Endothelial cell of umbilical vein (primary cell): ENCODE measurements around the gene RIMKLB. TPM values are rescaled to one million over a fixed set of nuclear protein-coding genes. Genes with fewer than 3 reads are reported as not detected.

ENCODE experiments used
- BruUV-seq: library from RNA; stranded (reverse); fragments of 400-500 nt; replicated peaks from 2 replicates; lab custom pipeline; 2021; lab: Mats Ljungman, UMichigan
- CTCF ChIA-PET: fragments of 300-600, 350-600 bp; sonication (Branson Sonifier 250); formaldehyde crosslinking; loops from one replicate; lab custom pipeline; 2021; ENCODE audit warnings: antibody characterized with exemption, inconsistent platforms; lab: Charles Lee
- POLR2A ChIA-PET: fragments of 300-600, 350-600 bp; sonication (Branson Sonifier 250); formaldehyde crosslinking; loops from one replicate; lab custom pipeline; 2021; ENCODE audit warnings: antibody characterized with exemption, inconsistent platforms; lab: Charles Lee
- DNase-seq: peaks from one replicate; pipeline ENCODE4 v3.0.0-alpha.2; 2011; ENCODE audit warnings: low read depth, low spot score
- FAIRE-seq: peaks from 2 replicates; lab custom pipeline; 2011; peaks lifted over from hg19 to GRCh38; lab: Jason Lieb, UNC
- H2AFZ ChIP-seq: 2 replicates; pipeline ENCODE4 v1.6.0; 2012; ENCODE audit warnings: low read depth, low read length, control low read depth, inconsistent platforms
- H3K27ac ChIP-seq: 2 replicates; pipeline ENCODE4 v1.5.1; 2011; ENCODE audit warnings: low read depth, mild to moderate bottlenecking, control low read depth, low read length, moderate library complexity; ENCODE audit not compliant: insufficient read depth
- H3K27me3 ChIP-seq, 2 experiments: 2 replicates each; pipeline versions ENCODE4 v1.6.0 to v1.6.1; 2011; ENCODE audit warnings: low read length in 2 of 2, mixed read lengths in 1 of 2; ENCODE audit not compliant: control insufficient read depth in 2 of 2, insufficient read depth in 2 of 2
- H3K36me3 ChIP-seq, 2 experiments: 2 replicates in 1 of 2; 3 replicates in 1 of 2; pipeline ENCODE4 v1.5.1; 2011; ENCODE audit warnings: low read length in 2 of 2, mild to moderate bottlenecking in 1 of 2, moderate library complexity in 1 of 2; ENCODE audit not compliant: control insufficient read depth in 2 of 2, insufficient read depth in 2 of 2; ENCODE audit errors: extremely low read depth in 1 of 2
- H3K4me1 ChIP-seq: 3 replicates; pipeline ENCODE4 v1.5.1; 2011; ENCODE audit warnings: mild to moderate bottlenecking, low read length; ENCODE audit not compliant: control insufficient read depth, insufficient read depth; ENCODE audit errors: extremely low read depth
- H3K4me2 ChIP-seq: 2 replicates; pipeline ENCODE4 v1.6.1; 2011; ENCODE audit warnings: low read length, control low read depth, mixed read lengths; ENCODE audit not compliant: insufficient read depth
- H3K4me3 ChIP-seq, 3 experiments: fragments of 200-600 bp in 1 of 3; sonication (generic), shearing (Covaris generic) in 1 of 3; replicated peaks in 1 of 3; 2 replicates each; pipeline ENCODE4 v1.5.1; 2011 to 2016; ENCODE audit warnings: control low read depth in 3 of 3, low read length in 3 of 3, mild to moderate bottlenecking in 2 of 3, inconsistent platforms in 1 of 3, low read depth in 1 of 3, moderate library complexity in 1 of 3; ENCODE audit not compliant: insufficient read depth in 1 of 3
- H3K79me2 ChIP-seq: 2 replicates; pipeline ENCODE4 v1.6.0; 2012; ENCODE audit warnings: low read length, inconsistent platforms; ENCODE audit not compliant: control insufficient read depth, insufficient read depth
- H3K9ac ChIP-seq: replicated peaks from 2 replicates; pipeline ENCODE3; 2011; ENCODE audit warnings: low read length, control low read depth; ENCODE audit not compliant: insufficient read depth; ENCODE audit errors: extremely low read depth
- H3K9me1 ChIP-seq: replicated peaks from 3 replicates; pipeline ENCODE4 v1.6.0; 2011; ENCODE audit warnings: mild to moderate bottlenecking, low read length; ENCODE audit not compliant: control insufficient read depth, insufficient read depth; ENCODE audit errors: extremely low read depth
- H3K9me3 ChIP-seq: replicated peaks from 2 replicates; pipeline ENCODE4 v1.5.1; 2012; ENCODE audit warnings: low read length, inconsistent platforms; ENCODE audit not compliant: control insufficient read depth, insufficient read depth
- H4K20me1 ChIP-seq: replicated peaks from 2 replicates; pipeline ENCODE3; 2011; ENCODE audit warnings: mild to moderate bottlenecking, low read length; ENCODE audit not compliant: control insufficient read depth, insufficient read depth; ENCODE audit errors: extremely low read depth
- EZH2 ChIP-seq: IDR thresholded peaks from 2 replicates; pipeline ENCODE4 v1.6.1; 2012; ENCODE audit warnings: borderline replicate concordance, low read depth, mild to moderate bottlenecking, moderate library complexity, low read length, inconsistent platforms; ENCODE audit not compliant: severe bottlenecking
- FOS ChIP-seq: IDR thresholded peaks from 2 replicates; pipeline ENCODE4 v1.6.1; 2011; ENCODE audit warnings: mild to moderate bottlenecking, low read length, moderate library complexity, borderline replicate concordance; ENCODE audit not compliant: insufficient read depth
- GATA2 ChIP-seq: IDR thresholded peaks from 2 replicates; pipeline ENCODE4 v1.7.0; 2011; ENCODE audit warnings: low read depth, mild to moderate bottlenecking, moderate library complexity, mixed read lengths, low read length; ENCODE audit not compliant: insufficient read length, insufficient read depth
- JUN ChIP-seq: IDR thresholded peaks from 2 replicates; pipeline ENCODE4 v1.6.1; 2011; ENCODE audit warnings: borderline replicate concordance, low read depth; ENCODE audit not compliant: insufficient read length, insufficient read depth
- MYC ChIP-seq: IDR thresholded peaks from one replicate; pipeline ENCODE4 v1.6.1; 2011; ENCODE audit warnings: mild to moderate bottlenecking, low read depth, low read length
- POLR2A ChIP-seq: IDR thresholded peaks from 2 replicates; pipeline ENCODE4 v1.6.1; 2012; ENCODE audit warnings: low read depth, mild to moderate bottlenecking, control low read depth, low read length
- POLR2AphosphoS5 ChIP-seq: IDR thresholded peaks from 2 replicates; pipeline ENCODE4 v1.6.1; 2012; ENCODE audit warnings: low read depth, mild to moderate bottlenecking, control low read depth, low read length, moderate library complexity; ENCODE audit not compliant: insufficient read depth
- dilution Hi-C: fragments of 300-500 bp; cut with MboI; formaldehyde crosslinking; loops from one replicate; pipeline ENCODE4 v1.15.0; 2019; ENCODE audit warnings: low sequenced_read_pairs; ENCODE audit not compliant: extremely low pct_ligation_motif_present
- intact Hi-C: fragments of 100-400 bp; cut with micrococcal nuclease; formaldehyde crosslinking; loops from one replicate; pipeline ENCODE4 v1.10.0; 2022
- polyA plus RNA-seq, 4 experiments: library from polyadenylated mRNA; depleted of rRNA in 3 of 4; stranded (reverse) in 3 of 4; unstranded in 1 of 4; fragments of >200 nt; gene quantifications; 2 replicates each; pipeline versions ENCODE4 v1.2.1 to v1.2.3, GENCODE V29; 2011 to 2012; ENCODE audit warnings: missing spikeins in 1 of 4
- total RNA-seq: library from RNA; stranded (reverse); gene quantifications from 2 replicates; pipeline ENCODE4 v1.2.3, GENCODE V29; 2021
- TF ChIP-seq, protein P1 (sequence below), 2 donors: IDR thresholded peaks; 1 replicate in 1 of 2; 2 replicates in 1 of 2; pipeline ENCODE4 v1.5.1; 2011; ENCODE audit warnings: low read length in 2 of 2, mild to moderate bottlenecking in 2 of 2, moderate library complexity in 2 of 2, control low read depth in 1 of 2, inconsistent platforms in 1 of 2, low read depth in 1 of 2; ENCODE audit not compliant: insufficient read depth in 1 of 2; ENCODE audit errors: extremely low read depth in 1 of 2
- TF ChIP-seq, protein P2 (sequence below): IDR thresholded peaks from 2 replicates; pipeline ENCODE4 v1.6.1; 2011; ENCODE audit not compliant: insufficient read depth, insufficient read length

RIMKLB gene
- total and polyA plus RNA-seq, 2 donors (not counting 3 experiments of a cell fraction or from before 2014, with no cell fraction given): 35.5 to 64.3 TPM

DNA sequence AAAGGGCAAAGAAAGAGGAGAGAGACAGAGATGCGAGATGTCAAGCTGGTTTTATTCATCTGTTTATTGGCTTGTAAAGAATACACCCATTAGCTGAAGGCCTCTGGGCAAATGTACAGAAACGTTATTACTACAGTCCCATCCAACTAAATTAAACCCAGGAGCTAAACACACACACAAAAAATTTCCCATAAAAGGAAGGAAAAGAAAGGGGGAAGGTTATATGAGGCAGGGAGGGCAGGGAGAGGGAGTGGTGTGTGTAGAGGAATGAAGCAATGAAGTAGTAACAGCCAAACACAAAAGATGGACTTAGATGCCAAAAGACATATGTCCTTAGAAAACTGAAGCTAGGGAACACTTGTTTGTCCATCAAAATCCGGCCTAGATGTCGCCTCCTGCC is 32.0 kb upstream of the RIMKLB start:
- Histone ChIP-seq H3K27ac (no peak overlapping the region), H3K36me3 (no peaks in the 10 kb centered on the region), H2AFZ (no peak overlapping the region), H3K4me3 (no peak overlapping the region), H3K4me1 (no peaks in the 10 kb centered on the region), H4K20me1 (no peaks in the 10 kb centered on the region), H3K9me3 (no peaks in the 10 kb centered on the region), H3K27me3 (peaks cover 2 to 9% of the 10 kb centered on the region in 2 experiments), H3K4me2 (no peak overlapping the region), H3K9me1 (no peaks in the 10 kb centered on the region), H3K9ac (no peak overlapping the region), H3K79me2 (no peaks in the 10 kb centered on the region)
- TF ChIP-seq POLR2A (no peak), GATA2 (no peak), JUN (no peak), EZH2 (no peak), POLR2AphosphoS5 (no peak), FOS (no peak), MYC (no peak)
- TF ChIP-seq, protein P1, sequence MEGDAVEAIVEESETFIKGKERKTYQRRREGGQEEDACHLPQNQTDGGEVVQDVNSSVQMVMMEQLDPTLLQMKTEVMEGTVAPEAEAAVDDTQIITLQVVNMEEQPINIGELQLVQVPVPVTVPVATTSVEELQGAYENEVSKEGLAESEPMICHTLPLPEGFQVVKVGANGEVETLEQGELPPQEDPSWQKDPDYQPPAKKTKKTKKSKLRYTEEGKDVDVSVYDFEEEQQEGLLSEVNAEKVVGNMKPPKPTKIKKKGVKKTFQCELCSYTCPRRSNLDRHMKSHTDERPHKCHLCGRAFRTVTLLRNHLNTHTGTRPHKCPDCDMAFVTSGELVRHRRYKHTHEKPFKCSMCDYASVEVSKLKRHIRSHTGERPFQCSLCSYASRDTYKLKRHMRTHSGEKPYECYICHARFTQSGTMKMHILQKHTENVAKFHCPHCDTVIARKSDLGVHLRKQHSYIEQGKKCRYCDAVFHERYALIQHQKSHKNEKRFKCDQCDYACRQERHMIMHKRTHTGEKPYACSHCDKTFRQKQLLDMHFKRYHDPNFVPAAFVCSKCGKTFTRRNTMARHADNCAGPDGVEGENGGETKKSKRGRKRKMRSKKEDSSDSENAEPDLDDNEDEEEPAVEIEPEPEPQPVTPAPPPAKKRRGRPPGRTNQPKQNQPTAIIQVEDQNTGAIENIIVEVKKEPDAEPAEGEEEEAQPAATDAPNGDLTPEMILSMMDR (IDR thresholded peaks at IDR 0.05; ENCODE audit: extremely low read depth in 1 of 2, insufficient read depth in 1 of 2, low read depth in 1 of 2, low read length in 2 of 2): no peak
- TF ChIP-seq, protein P2, sequence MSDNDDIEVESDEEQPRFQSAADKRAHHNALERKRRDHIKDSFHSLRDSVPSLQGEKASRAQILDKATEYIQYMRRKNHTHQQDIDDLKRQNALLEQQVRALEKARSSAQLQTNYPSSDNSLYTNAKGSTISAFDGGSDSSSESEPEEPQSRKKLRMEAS: no peak
- intact Hi-C loops: no loop called here
- dilution Hi-C loops: no loop called here
- ChIA-PET POLR2A (no interaction called here), CTCF (interaction anchor here (0.7 to 1.3 kb wide), 3 partner anchors 9 to 158 kb away, joined by 3 to 8 read pairs (median 4); no protein-coding TSS in a partner anchor)
- FAIRE-seq: no peak
- no peak for DNase-seq
- no TSS peak for BruUV-seq
